Measurements from ENCODE around the gene IKZF1. TPM values are rescaled to one million over a fixed set of nuclear protein-coding genes. Genes with fewer than 3 reads are reported as not detected.

Gene IKZF1
- total RNA-seq, 1 donor, result under 0.01 TPM

- H3K4me2 ChIP-seq (ENCODE audit: insufficient read depth, low read length), result no peak overlapping the region
- no peaks in the 10 kb centered on the region for H3K9me3 ChIP-seq (ENCODE audit: low read depth, low read length)
Measured at GRCh38 chr7:50327443-50327842, 22.9 kb downstream of the IKZF1 start.

GRCh38 chr7:50329775-50330174 is 25.3 kb downstream of the IKZF1 start:
- no peaks in the 10 kb centered on the region for H4K20me1 ChIP-seq (ENCODE audit: insufficient read depth, low read length)
- H2AFZ ChIP-seq (ENCODE audit: low read length), result no peak overlapping the region
- no peak overlapping the region for H3K27ac ChIP-seq (ENCODE audit: low read depth, low read length)
- no peaks in the 10 kb centered on the region for H3K4me1 ChIP-seq (ENCODE audit: insufficient read depth, low read length)
- H3K27me3 ChIP-seq (ENCODE audit: insufficient read depth, low read length), result no peaks in the 10 kb centered on the region
- H3K79me2 ChIP-seq (ENCODE audit: insufficient read depth, low read length), result no peaks in the 10 kb centered on the region
- H3K4me3 ChIP-seq (ENCODE audit: insufficient read depth, low read length), result no peak overlapping the region
- H3K4me2 ChIP-seq (ENCODE audit: insufficient read depth, low read length), result no peak overlapping the region
- no peak for DNase-seq (ENCODE audit: insufficient read length, low spot score, missing footprints)
- no peaks in the 10 kb centered on the region for H3K9me3 ChIP-seq (ENCODE audit: low read depth, low read length)
- no peak for TF ChIP-seq CTCF (IDR thresholded peaks at IDR 0.05; ENCODE audit: extremely low read depth, low read depth, low read length)
- no peaks in the 10 kb centered on the region for H3K36me3 ChIP-seq (ENCODE audit: insufficient read depth, low read length)

More at GRCh38 chr7:50327443-50327842, 22.9 kb downstream of the IKZF1 start:
- H4K20me1 ChIP-seq (ENCODE audit: insufficient read depth, low read length), result no peaks in the 10 kb centered on the region
- no peak overlapping the region for H3K27ac ChIP-seq (ENCODE audit: low read depth, low read length)
- TF ChIP-seq CTCF (IDR thresholded peaks at IDR 0.05; ENCODE audit: extremely low read depth, low read depth, low read length), result no peak
- no peak overlapping the region for H2AFZ ChIP-seq (ENCODE audit: low read length)
- H3K27me3 ChIP-seq (ENCODE audit: insufficient read depth, low read length), result no peaks in the 10 kb centered on the region
- no peaks in the 10 kb centered on the region for H3K79me2 ChIP-seq (ENCODE audit: insufficient read depth, low read length)
- no peak overlapping the region for H3K4me3 ChIP-seq (ENCODE audit: insufficient read depth, low read length)
- no peak for DNase-seq (ENCODE audit: insufficient read length, low spot score, missing footprints)
- H3K4me1 ChIP-seq (ENCODE audit: insufficient read depth, low read length), result no peaks in the 10 kb centered on the region
- no peaks in the 10 kb centered on the region for H3K36me3 ChIP-seq (ENCODE audit: insufficient read depth, low read length)

- no peak overlapping the region for H3K27ac ChIP-seq (ENCODE audit: low read depth, low read length)
- no peaks in the 10 kb centered on the region for H3K79me2 ChIP-seq (ENCODE audit: insufficient read depth, low read length)
- H4K20me1 ChIP-seq (ENCODE audit: insufficient read depth, low read length), result no peaks in the 10 kb centered on the region
- no peak for DNase-seq (ENCODE audit: insufficient read length, low spot score, missing footprints)
- H3K9me3 ChIP-seq (ENCODE audit: low read depth, low read length), result no peaks in the 10 kb centered on the region
- H3K4me1 ChIP-seq (ENCODE audit: insufficient read depth, low read length), result no peaks in the 10 kb centered on the region
- no peak overlapping the region for H2AFZ ChIP-seq (ENCODE audit: low read length)
- H3K36me3 ChIP-seq (ENCODE audit: insufficient read depth, low read length), result no peaks in the 10 kb centered on the region
- no peak overlapping the region for H3K4me3 ChIP-seq (ENCODE audit: insufficient read depth, low read length)
- no peak overlapping the region for H3K4me2 ChIP-seq (ENCODE audit: insufficient read depth, low read length)
- no peaks in the 10 kb centered on the region for H3K27me3 ChIP-seq (ENCODE audit: insufficient read depth, low read length)
- TF ChIP-seq CTCF (IDR thresholded peaks at IDR 0.05; ENCODE audit: extremely low read depth, low read depth, low read length), result no peak
Measured at GRCh38 chr7:50330254-50330653, 25.7 kb downstream of the IKZF1 start.

- no peak for TF ChIP-seq CTCF (IDR thresholded peaks at IDR 0.05; ENCODE audit: extremely low read depth, low read depth, low read length)
- H3K27me3 ChIP-seq (ENCODE audit: insufficient read depth, low read length), result no peaks in the 10 kb centered on the region
Measured at GRCh38 chr7:50330696-50331095, 26.2 kb downstream of the IKZF1 start.

More at GRCh38 chr7:50330696-50331095, 26.2 kb downstream of the IKZF1 start:
- Histone ChIP-seq H3K27ac (ENCODE audit: low read depth, low read length) (no peak overlapping the region), H4K20me1 (ENCODE audit: insufficient read depth, low read length) (no peaks in the 10 kb centered on the region), H3K4me3 (ENCODE audit: insufficient read depth, low read length) (no peak overlapping the region), H3K4me2 (ENCODE audit: insufficient read depth, low read length) (no peak overlapping the region), H2AFZ (ENCODE audit: low read length) (no peak overlapping the region), H3K36me3 (ENCODE audit: insufficient read depth, low read length) (no peaks in the 10 kb centered on the region), H3K4me1 (ENCODE audit: insufficient read depth, low read length) (no peaks in the 10 kb centered on the region), H3K9me3 (ENCODE audit: low read depth, low read length) (no peaks in the 10 kb centered on the region), H3K79me2 (ENCODE audit: insufficient read depth, low read length) (no peaks in the 10 kb centered on the region)
- no peak for DNase-seq (ENCODE audit: insufficient read length, low spot score, missing footprints)

Data from osteoblast (primary cell).